Measurements from ENCODE around the gene COX14. TPM values are rescaled to one million over a fixed set of nuclear protein-coding genes. Genes with fewer than 3 reads are reported as not detected.

Gene COX14
- polyA plus RNA-seq, 3 donors: 63.8 to 257 (median 231) TPM

DNA sequence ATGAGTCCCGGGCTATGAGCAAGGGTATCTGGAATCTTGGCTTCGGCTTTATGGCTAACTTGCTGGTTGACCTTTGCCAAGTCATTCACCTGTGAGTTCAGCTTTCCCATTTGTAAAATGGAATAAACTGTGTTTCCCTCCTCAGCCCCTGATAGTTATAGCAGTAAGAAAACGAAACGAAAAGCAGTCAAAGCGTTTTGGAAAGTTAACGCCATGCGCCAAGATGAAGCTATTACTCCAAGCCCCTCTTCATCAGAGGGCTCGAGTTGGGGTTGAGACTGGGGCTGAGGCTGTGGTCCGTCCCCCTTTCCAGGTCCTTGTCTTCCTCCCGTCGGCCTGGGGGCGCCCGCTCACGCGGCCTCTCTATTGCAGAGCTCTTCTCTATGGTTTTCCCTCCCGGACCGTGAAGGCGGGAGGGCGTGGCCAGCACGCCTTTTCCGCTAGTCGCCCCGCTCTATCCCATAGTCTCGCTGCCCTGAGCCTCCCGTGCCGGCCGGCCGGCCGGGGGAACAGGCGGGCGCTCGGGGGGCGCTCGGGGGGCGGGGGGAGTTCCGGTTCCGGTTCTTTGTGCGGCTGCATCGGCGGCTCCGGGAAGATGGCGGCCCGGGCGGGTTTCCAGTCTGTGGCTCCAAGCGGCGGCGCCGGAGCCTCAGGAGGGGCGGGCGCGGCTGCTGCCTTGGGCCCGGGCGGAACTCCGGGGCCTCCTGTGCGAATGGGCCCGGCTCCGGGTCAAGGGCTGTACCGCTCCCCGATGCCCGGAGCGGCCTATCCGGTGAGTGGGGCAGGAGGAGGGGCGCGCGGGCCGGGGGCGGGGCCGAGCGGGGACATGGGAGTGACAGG is 27.0 kb upstream of the COX14 start, which contains the start of gene SMARCD1:
Gene SMARCD1, plus strand, starts transcription at position 568 of the 840 bp plus-strand sequence. Its CDS starts 28 bp downstream, at position 596.
- H3K4me1 ChIP-seq (ENCODE audit: control insufficient read depth in 1 of 2, insufficient read depth in 2 of 2, low read length in 2 of 2): peaks cover 11 to 14% of the 10 kb centered on the region in 2 donors
- peaks cover 7 to 11% (median 7%) of the 10 kb centered on the region in 3 donors for H3K27me3 Mint-ChIP-seq (ENCODE audit: low read depth in 3 of 3)
- H3K27ac Mint-ChIP-seq: peak within 1 kb of the TSS; percentile 76 to 95 (median 93)
- TF ChIP-seq, protein P1, sequence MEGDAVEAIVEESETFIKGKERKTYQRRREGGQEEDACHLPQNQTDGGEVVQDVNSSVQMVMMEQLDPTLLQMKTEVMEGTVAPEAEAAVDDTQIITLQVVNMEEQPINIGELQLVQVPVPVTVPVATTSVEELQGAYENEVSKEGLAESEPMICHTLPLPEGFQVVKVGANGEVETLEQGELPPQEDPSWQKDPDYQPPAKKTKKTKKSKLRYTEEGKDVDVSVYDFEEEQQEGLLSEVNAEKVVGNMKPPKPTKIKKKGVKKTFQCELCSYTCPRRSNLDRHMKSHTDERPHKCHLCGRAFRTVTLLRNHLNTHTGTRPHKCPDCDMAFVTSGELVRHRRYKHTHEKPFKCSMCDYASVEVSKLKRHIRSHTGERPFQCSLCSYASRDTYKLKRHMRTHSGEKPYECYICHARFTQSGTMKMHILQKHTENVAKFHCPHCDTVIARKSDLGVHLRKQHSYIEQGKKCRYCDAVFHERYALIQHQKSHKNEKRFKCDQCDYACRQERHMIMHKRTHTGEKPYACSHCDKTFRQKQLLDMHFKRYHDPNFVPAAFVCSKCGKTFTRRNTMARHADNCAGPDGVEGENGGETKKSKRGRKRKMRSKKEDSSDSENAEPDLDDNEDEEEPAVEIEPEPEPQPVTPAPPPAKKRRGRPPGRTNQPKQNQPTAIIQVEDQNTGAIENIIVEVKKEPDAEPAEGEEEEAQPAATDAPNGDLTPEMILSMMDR (IDR thresholded peaks at IDR 0.05): peak; percentile 17
- peak within 1 kb of the TSS; percentile 82 to 95 (median 94) for H3K4me3 ChIP-seq (replicated peaks in 1 of 3; ENCODE audit: low read depth in 2 of 3, low read length in 3 of 3)
- no peaks in the 10 kb centered on the region for H3K27me3 ChIP-seq (ENCODE audit: control insufficient read depth in 2 of 2, insufficient read depth in 2 of 2, low read length in 2 of 2)
- peaks cover 23 to 32% of the 10 kb centered on the region in 2 donors for H3K36me3 ChIP-seq (replicated peaks in 1 of 2; ENCODE audit: control insufficient read depth in 1 of 2, insufficient read depth in 2 of 2, low read length in 2 of 2)
- H4K20me1 ChIP-seq (ENCODE audit: insufficient read depth, low read length): no peaks in the 10 kb centered on the region
- H3K9me3 Mint-ChIP-seq: peaks cover 0 to 2% (median 0%) of the 10 kb centered on the region in 7 donors
- H3K9ac ChIP-seq (ENCODE audit: insufficient read depth, low read length, poor library complexity, severe bottlenecking): peak within 1 kb of the TSS; percentile 92
- peak within 1 kb of the TSS; percentile 86 to 93 for H3K4me3 Mint-ChIP-seq
- peak within 1 kb of the TSS; percentile 75 to 93 for H3K27ac ChIP-seq (ENCODE audit: low read depth in 1 of 2, low read length in 2 of 2)
- peak; percentile 65 to 75 (median 73) for DNase-seq
- H3K79me2 ChIP-seq (ENCODE audit: insufficient read depth, low read length): peaks cover 13% of the 10 kb centered on the region
- intact Hi-C loops (cut with micrococcal nuclease): no loop called here
- peaks cover 30 to 34% of the 10 kb centered on the region in 2 donors for H3K36me3 Mint-ChIP-seq
- H3K4me2 ChIP-seq (replicated peaks; ENCODE audit: extremely low read depth, low read length, poor library complexity, severe bottlenecking): peak within 1 kb of the TSS; percentile 76
- H3K9me3 ChIP-seq (replicated peaks in 1 of 2; ENCODE audit: control insufficient read depth in 1 of 2, insufficient read depth in 1 of 2, low read length in 2 of 2): no peaks in the 10 kb centered on the region
- WGBS (ENCODE audit: insufficient coverage): 0% methylated on average over 49 of the region's 69 CpGs
- peaks cover 21% of the 10 kb centered on the region for H3K4me1 Mint-ChIP-seq
- H2AFZ ChIP-seq (ENCODE audit: insufficient read depth, low read depth, low read length, poor library complexity, severe bottlenecking): peak within 1 kb of the TSS; percentile 97

DNA sequence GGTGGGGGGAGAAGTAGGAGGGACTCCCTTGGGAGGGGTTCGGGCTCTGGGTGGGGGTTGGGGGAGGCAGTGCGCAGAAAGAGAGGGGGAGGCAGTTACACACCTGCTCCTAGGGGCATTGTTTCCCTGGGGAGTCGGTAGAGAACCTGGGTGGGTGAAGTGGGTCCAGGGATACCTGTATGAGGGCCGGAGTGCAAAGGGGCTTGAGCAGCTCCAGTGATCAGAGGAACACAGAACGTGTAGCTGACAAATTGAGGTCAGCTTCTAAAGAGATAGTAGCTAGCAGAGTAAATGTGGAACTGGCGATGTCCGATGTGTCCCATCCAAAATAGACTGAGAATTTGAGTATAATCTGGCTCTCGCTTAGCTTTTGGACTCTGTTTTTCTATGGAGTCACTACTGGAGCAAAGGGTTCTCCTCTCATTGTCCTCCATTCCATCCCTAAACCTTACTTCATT is 26.4 kb upstream of the COX14 start:
- peak overlapping the region; percentile 82 to 95 (median 94) for H3K4me3 ChIP-seq (replicated peaks in 1 of 3; ENCODE audit: low read depth in 2 of 3, low read length in 3 of 3)
- Mint-ChIP-seq H3K36me3 (peaks cover 35 to 39% of the 10 kb centered on the region in 2 donors), H3K4me1 (peaks cover 21% of the 10 kb centered on the region), H3K9me3 (peaks cover 0 to 2% (median 0%) of the 10 kb centered on the region in 7 donors), H3K4me3 (peak overlapping the region; percentile 83 to 89), H3K27ac (peak overlapping the region; percentile 75 to 91 (median 88)), H3K27me3 (ENCODE audit: low read depth in 3 of 3) (peaks cover 1 to 6% (median 6%) of the 10 kb centered on the region in 3 donors)
- no peak for DNase-seq
- H3K27me3 ChIP-seq (ENCODE audit: control insufficient read depth in 2 of 2, insufficient read depth in 2 of 2, low read length in 2 of 2): no peaks in the 10 kb centered on the region
- intact Hi-C loops (cut with micrococcal nuclease): no loop called here
- H3K36me3 ChIP-seq (replicated peaks in 1 of 2; ENCODE audit: control insufficient read depth in 1 of 2, insufficient read depth in 2 of 2, low read length in 2 of 2): peaks cover 28 to 38% of the 10 kb centered on the region in 2 donors
- TF ChIP-seq, protein P1 (IDR thresholded peaks at IDR 0.05): no peak
- H3K79me2 ChIP-seq (ENCODE audit: insufficient read depth, low read length): peaks cover 13% of the 10 kb centered on the region
- WGBS (ENCODE audit: insufficient coverage): 31% methylated on average over 7 of the region's 8 CpGs
- H3K4me1 ChIP-seq (ENCODE audit: control insufficient read depth in 1 of 2, insufficient read depth in 2 of 2, low read length in 2 of 2): peaks cover 11 to 14% of the 10 kb centered on the region in 2 donors
- peak overlapping the region in 1 of 2 donors; percentile 93 for H3K27ac ChIP-seq (ENCODE audit: low read depth in 1 of 2, low read length in 2 of 2)
- no peaks in the 10 kb centered on the region for H4K20me1 ChIP-seq (ENCODE audit: insufficient read depth, low read length)
- no peaks in the 10 kb centered on the region for H3K9me3 ChIP-seq (replicated peaks in 1 of 2; ENCODE audit: control insufficient read depth in 1 of 2, insufficient read depth in 1 of 2, low read length in 2 of 2)
- H3K4me2 ChIP-seq (replicated peaks; ENCODE audit: extremely low read depth, low read length, poor library complexity, severe bottlenecking): peak overlapping the region; percentile 76
- H2AFZ ChIP-seq (ENCODE audit: insufficient read depth, low read depth, low read length, poor library complexity, severe bottlenecking): peak overlapping the region; percentile 97
- peak overlapping the region; percentile 92 for H3K9ac ChIP-seq (ENCODE audit: insufficient read depth, low read length, poor library complexity, severe bottlenecking)
